Measurements from ENCODE around the gene FBLN2. TPM values are rescaled to one million over a fixed set of nuclear protein-coding genes. Genes with fewer than 3 reads are reported as not detected.
A peak's percentile ranks its signal among the peaks of the same experiment; 100 is the strongest.

The FBLN2 gene
- total RNA-seq, 1 donor from 2014 or later, result 81.1 TPM

DNA sequence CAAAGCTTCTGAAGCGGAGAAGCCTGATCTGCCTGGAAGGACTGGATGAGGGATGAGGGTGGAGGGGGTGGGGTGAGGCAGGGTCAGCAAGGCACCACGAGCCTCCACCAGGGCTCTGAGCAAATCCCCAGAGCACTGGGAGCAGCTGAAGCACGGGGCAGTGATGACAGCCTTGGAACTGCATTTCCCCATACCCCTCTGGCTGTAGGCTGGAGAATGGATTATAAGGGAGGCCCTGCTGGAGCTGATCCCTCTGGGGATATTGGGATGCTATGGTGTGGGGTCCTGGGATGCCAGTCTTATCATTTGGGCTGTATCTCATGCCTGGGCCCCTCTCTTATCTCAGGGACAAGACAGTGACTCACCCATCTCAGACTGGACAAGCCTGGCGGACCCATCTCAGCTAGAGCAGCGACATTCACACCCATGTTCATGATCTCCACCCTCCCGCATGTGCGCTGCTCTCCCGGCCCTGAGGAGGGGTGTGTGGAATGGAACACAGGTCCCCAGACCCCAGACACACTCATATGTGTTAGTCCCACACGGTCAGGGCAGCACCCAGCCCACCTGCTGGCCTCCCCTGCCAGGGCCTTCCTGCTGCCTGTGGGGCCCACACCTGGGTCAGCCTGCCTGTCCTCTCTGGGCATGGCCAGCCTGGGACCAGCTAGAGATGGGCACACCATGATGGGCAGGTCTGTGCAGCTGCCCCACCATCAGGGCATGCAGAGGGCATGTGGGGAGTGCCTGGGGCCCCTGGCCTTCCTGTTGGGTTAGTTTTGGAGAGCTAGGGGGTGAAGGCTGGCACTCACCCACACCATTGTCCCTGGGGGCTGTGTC lies 97.1 kb downstream of the FBLN2 start:
- intact Hi-C loops (cut with DNase I), result loop anchor here (5.0 kb wide), 1 partner anchor 84 kb away; no protein-coding TSS in a partner anchor
- ATAC-seq (no peak), DNase-seq (ENCODE audit: missing footprints) (no peak)

DNA sequence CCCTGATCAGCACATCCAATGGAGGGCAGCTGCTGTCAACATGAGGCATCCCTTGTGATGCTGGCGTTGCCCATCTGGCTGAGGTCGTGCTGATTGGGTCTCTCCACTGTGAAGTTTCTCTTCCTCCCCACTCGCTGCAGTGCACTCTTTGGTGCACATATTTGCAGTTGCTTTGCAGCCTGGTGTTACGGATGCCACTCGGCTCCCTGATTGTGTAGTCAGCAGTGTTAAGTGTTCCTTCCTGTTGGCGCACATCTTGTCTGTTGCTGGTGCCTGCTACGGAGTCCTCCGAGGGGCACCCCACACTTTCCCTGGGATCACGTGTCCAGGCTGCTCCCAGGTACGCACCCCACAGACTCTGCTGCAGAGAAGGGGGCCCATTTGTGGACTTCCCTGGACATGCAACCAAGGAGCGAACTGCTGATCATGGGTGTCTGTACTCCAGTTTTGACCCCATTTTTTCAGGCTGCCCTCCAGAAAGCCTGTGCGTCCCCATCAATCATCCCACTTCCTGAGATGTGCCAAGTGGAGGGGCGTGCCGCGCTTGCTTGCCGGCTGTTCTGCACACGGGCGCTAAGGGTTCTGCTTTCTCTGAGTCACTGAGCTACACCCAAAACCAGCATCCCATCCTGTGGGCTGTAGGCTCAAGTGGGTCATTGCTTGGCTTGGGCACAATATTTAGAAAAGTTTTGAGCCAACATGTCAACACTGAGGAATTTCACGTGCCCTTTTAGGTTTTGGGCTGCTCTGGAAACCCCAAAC lies 98.6 kb downstream of the FBLN2 start:
- intact Hi-C loops (cut with DNase I), result loop anchor here (1.0 to 5.0 kb wide), 3 partner anchors 85 to 555 kb away; no protein-coding TSS in a partner anchor
- ATAC-seq (no peak), DNase-seq (ENCODE audit: missing footprints) (no peak)

GRCh38 chr3:13648060-13649001 lies 99.4 kb downstream of the FBLN2 start:
- intact Hi-C loops (cut with DNase I), result loop anchor here (1.0 to 5.0 kb wide), 3 partner anchors 86 to 556 kb away; no protein-coding TSS in a partner anchor
- ATAC-seq (peak; percentile 75), DNase-seq (ENCODE audit: missing footprints) (peak; percentile 83)

DNA sequence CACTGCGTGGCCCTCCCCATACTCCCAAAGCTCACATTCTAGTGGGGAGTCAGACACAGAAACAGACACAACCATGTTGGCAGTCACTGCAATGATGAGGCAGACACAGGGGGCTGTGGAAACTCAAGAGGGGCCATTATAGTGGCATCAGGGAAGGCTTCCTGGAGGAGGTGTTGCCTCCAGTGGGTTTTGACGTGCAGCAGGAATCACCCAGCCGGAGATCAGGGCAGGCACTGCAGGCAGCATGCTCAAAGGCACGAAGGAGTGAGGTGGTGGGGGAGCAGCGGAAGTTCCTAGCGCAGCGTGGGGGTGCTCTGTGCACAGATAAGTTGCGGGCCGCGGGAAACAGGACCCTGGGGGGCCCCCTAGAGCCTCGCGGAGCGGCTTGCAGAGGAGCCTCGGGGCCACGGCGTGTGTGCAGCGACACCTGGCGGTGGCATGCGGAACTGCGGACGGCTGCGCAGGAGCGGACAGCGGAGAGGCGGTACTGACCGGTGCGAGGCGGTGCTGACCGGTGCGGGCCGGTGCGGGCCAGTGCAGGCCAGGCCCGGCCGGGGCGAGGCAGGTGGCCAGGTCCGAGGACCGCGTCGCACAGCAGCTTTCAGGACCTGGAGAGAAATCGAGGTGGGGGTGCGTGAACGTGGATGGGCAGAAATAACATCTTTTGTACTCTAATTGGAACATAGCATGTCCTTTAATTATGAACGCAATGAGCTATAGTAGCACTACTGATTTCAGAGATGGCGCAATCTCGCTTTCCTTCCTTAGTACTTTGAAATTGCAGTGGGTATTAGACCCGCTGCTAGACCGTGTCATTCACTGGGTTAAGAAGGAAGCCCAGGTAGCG lies 101.5 kb downstream of the FBLN2 start:
- peak; percentile 89 for DNase-seq (ENCODE audit: missing footprints)
- intact Hi-C loops (cut with DNase I), result no loop called here
- peak; percentile 71 for ATAC-seq

DNA sequence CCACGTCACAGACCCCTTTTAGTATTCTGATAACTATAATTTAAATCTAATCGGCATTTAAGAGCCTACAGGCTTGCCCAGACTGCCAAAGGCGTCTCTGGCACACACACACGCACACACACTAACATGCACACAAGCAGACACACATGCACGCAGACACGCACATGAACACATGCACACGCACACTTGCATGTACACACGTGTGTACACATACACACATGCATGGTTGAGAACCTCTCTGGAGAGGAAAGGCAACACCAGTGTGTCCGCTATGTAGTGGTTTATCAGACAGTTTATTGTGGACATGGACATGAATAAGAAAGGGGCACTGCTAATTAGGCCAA lies 102.1 kb downstream of the FBLN2 start:
- intact Hi-C loops (cut with DNase I), result no loop called here
- ATAC-seq (no peak), DNase-seq (ENCODE audit: missing footprints) (no peak)

DNA sequence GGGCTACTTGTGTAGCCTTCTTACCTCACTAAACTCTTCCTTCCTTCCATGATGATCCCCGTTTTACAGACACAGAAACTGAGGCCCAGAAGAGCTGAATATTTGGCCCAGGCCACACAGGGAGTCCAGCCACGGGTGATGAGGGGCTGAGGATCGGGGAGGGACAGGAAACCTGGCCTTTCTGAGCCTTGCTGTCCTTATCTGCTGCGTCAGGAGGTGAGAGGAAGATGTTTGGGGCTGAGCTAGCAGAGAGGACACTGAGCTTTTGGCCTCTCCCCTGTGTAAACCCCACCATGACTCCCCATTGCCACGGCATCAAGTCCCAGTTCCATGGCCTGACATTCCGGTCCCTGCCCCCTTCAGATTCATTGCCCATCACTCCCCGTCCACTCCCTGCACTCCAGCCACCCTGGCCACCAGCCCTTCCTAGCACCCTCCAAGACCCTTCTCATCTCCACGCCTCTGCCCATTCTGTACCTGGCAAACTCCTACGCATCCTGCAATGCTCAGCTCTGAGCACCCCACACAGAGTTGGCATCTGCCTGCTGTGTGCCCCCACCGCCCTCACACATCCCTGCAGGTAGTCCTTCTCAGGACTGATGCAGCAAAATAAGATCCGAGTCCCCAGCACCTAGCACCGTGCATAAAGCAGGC lies 103.0 kb downstream of the FBLN2 start:
- no peak for DNase-seq (ENCODE audit: missing footprints)
- intact Hi-C loops (cut with DNase I), result no loop called here

DNA sequence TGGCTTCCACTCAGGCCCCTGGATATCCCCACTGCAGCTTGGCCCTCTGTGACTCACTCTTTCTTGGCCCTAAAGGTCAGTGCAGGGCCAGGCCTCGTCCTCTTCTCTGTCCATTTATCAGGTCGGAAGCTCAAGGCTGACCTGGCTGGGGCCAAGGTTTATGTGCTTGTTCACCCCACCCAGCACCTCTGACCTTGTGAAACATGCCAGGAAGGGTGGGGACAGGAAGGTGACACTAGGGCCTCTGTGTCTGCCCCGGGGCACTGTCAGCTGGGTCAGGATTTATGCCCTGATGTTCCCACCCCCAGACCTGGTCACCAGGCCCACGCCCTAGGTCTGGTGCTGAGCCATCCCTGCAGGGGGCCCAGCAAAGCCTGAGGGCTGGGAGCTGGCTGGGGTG lies 103.8 kb downstream of the FBLN2 start:
- intact Hi-C loops (cut with DNase I), result no loop called here
- ATAC-seq (no peak), DNase-seq (ENCODE audit: missing footprints) (no peak)

More for the DNA sequence above, 103.0 kb downstream of the FBLN2 start:
- no peak for ATAC-seq

- ATAC-seq, result no peak
- intact Hi-C loops (cut with DNase I), result no loop called here
- DNase-seq (ENCODE audit: missing footprints), result peak; percentile 50
Observed at GRCh38 chr3:13653631-13654279, 104.8 kb downstream of the FBLN2 start.

DNA sequence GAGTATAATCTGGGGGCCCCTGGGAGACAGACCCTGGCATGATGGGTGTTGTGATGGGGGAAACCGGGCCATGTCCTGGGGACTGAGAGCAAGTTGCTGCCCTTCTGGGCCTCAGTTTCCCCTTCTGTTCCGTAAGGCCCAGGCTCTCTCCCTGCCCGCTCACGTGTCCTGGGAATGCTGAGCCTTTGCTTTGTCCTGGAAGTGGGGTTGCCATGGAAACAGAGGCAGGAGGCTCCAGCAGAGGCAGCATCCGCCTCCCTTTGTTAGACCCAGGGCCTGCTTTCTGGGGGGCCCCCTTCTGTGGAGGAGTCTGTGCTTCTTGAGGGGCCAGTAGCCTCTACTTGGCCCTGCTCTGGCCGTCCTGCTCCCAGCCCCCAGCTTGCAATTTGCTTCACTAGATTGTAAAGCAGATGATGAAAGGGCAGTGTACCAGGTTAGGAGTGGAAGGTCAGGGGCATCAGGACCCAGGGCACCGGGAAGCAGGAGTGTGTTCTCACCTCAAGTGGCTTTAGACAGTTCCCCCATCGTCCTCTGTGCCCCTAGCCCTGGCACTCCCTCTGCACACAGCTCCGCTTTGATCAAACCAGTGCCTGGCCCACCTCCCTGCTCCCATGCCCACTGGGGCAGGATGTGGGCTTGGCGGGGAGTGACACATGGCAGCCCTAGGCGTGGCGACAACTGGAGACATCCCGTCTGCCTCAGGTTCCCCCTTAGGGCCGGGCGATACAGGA lies 105.6 kb downstream of the FBLN2 start:
- ATAC-seq (no peak), DNase-seq (ENCODE audit: missing footprints) (peak; percentile 49)
- intact Hi-C loops (cut with DNase I), result loop anchor here (5.0 kb wide), 2 partner anchors 228 to 813 kb away; partner anchors contain the start of gene WNT7A

- intact Hi-C loops (cut with DNase I), result loop anchor here (5.0 kb wide), 2 partner anchors 227 to 812 kb away; partner anchors contain the start of gene WNT7A
- peak; percentile 75 for DNase-seq (ENCODE audit: missing footprints)
- peak; percentile 36 for ATAC-seq
Observed at GRCh38 chr3:13655061-13655913, 106.4 kb downstream of the FBLN2 start.

DNA sequence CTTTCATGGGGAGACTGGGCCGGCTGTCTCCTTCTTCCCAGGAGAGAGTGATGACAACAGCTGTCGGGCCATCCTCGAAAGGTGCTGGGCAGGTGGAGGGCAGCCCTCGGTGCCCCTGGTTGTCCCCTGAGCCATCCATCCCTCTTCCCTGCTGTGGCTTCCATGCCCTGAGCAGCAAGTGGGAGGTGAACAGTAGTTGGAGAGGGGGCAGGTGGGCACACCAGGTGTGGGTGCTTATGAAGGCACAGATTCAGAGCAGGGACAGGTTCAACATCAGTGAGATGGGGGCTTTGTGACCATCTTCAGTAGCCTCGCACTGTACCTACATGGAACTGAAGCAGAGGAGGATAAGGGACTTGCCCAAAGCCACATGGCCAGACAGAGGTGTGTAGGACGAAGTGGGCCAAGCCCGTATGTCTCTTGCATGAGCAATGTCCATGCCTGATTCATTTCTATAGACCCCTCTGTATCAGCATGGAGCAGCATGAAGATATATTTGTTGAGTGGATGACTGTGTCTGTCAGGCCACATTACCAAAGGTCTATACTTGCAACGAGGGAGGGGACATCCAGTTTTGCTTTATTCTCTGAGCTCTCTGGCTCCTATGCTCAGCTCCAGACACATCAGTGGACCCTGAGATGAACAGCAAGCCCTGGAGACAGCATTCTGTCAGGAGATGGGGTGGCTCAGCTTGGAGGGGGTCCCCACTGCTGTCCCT lies 107.8 kb downstream of the FBLN2 start:
- ATAC-seq (no peak), DNase-seq (ENCODE audit: missing footprints) (peak; percentile 35)
- intact Hi-C loops (cut with DNase I), result loop anchor here (5.0 kb wide), 2 partner anchors 226 to 811 kb away; partner anchors contain the start of gene WNT7A

GRCh38 chr3:13657660-13658435 lies 108.9 kb downstream of the FBLN2 start:
- intact Hi-C loops (cut with DNase I), result loop anchor here (5.0 kb wide), 2 partner anchors 224 to 809 kb away; partner anchors contain the start of gene WNT7A
- ATAC-seq (peak; percentile 61), DNase-seq (ENCODE audit: missing footprints) (peak; percentile 76)

- ATAC-seq (no peak), DNase-seq (ENCODE audit: missing footprints) (peak; percentile 54)
- intact Hi-C loops (cut with DNase I), result loop anchor here (5.0 kb wide), 2 partner anchors 224 to 809 kb away; partner anchors contain the start of gene WNT7A
Observed at GRCh38 chr3:13658681-13659080, 109.8 kb downstream of the FBLN2 start.

All from Right ventricle myocardium inferior (tissue), 1 donor.